ENCODE measurements around the gene TBC1D3L.
"Not testable (repeated sequence)": the region's sequence is repeated elsewhere in the genome, so short reads cannot be mapped to it uniquely, and the experiment has no call there.

- not testable (repeated sequence) for TF ChIP-seq EZH2 (IDR thresholded peaks at IDR 0.05)
- TF ChIP-seq, protein P1, sequence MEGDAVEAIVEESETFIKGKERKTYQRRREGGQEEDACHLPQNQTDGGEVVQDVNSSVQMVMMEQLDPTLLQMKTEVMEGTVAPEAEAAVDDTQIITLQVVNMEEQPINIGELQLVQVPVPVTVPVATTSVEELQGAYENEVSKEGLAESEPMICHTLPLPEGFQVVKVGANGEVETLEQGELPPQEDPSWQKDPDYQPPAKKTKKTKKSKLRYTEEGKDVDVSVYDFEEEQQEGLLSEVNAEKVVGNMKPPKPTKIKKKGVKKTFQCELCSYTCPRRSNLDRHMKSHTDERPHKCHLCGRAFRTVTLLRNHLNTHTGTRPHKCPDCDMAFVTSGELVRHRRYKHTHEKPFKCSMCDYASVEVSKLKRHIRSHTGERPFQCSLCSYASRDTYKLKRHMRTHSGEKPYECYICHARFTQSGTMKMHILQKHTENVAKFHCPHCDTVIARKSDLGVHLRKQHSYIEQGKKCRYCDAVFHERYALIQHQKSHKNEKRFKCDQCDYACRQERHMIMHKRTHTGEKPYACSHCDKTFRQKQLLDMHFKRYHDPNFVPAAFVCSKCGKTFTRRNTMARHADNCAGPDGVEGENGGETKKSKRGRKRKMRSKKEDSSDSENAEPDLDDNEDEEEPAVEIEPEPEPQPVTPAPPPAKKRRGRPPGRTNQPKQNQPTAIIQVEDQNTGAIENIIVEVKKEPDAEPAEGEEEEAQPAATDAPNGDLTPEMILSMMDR (IDR thresholded peaks at IDR 0.05): not testable (repeated sequence)
Measured at GRCh38 chr17:37988960-37989359, at the start of gene TBC1D3L.
